Fibroblast of mammary gland (primary cell): Measurements from ENCODE around the gene BICD2.

Experiments
- DNase-seq: peaks from one replicate; pipeline ENCODE4 v3.0.0-alpha.2; 2010; ENCODE audit warnings: low read depth
- H3K4me3 ChIP-seq: 2 replicates; pipeline ENCODE4 v1.5.1; 2011; ENCODE audit warnings: low read depth, mild to moderate bottlenecking, low read length, moderate library complexity; ENCODE audit not compliant: control insufficient read depth
- TF ChIP-seq, protein P1 (sequence below): conservative IDR thresholded peaks from 2 replicates; pipeline ENCODE4 v1.5.1; 2011; ENCODE audit warnings: low read depth, low read length, inconsistent platforms; ENCODE audit not compliant: control insufficient read depth, insufficient read depth

BICD2 gene

DNA sequence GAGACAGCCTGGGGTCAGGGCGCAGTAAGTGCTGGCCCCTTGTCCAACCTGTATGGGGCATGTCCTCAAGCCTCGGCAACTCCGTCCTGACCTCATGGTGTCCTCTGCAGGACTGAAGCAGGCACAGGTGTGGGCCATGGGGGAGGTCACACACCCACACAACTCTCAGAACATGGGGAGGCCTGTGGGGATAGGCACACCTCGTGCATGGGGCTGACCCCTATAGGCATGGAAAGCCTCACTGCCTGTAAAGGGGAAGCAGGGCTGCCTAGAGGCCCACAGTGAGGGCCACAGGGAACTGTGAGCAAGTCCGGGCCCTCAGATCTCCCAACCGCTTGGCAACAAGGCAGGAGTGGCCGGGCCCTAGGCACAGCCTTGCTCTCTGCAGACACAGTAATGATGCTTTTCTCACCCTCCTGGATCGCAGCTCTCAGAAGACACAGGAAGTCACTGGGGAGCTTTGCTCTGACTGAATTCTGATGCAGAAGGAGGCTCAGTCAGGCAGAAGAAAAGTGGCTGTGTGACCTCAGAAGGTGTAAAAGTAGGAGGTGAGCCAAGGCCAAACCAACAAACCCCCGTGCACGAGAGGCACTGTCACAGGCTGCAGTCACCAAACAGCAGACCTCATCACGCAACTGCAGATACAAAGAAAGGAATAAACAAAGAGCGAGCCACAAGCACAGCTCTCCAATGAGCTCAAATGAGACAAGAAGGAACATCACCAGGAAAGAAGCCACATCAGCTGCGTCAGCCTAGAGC lies 100.1 kb downstream of the BICD2 start:
- no peak overlapping the region for H3K4me3 ChIP-seq
- no peak for DNase-seq
- TF ChIP-seq, protein P1, sequence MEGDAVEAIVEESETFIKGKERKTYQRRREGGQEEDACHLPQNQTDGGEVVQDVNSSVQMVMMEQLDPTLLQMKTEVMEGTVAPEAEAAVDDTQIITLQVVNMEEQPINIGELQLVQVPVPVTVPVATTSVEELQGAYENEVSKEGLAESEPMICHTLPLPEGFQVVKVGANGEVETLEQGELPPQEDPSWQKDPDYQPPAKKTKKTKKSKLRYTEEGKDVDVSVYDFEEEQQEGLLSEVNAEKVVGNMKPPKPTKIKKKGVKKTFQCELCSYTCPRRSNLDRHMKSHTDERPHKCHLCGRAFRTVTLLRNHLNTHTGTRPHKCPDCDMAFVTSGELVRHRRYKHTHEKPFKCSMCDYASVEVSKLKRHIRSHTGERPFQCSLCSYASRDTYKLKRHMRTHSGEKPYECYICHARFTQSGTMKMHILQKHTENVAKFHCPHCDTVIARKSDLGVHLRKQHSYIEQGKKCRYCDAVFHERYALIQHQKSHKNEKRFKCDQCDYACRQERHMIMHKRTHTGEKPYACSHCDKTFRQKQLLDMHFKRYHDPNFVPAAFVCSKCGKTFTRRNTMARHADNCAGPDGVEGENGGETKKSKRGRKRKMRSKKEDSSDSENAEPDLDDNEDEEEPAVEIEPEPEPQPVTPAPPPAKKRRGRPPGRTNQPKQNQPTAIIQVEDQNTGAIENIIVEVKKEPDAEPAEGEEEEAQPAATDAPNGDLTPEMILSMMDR: no peak

DNA sequence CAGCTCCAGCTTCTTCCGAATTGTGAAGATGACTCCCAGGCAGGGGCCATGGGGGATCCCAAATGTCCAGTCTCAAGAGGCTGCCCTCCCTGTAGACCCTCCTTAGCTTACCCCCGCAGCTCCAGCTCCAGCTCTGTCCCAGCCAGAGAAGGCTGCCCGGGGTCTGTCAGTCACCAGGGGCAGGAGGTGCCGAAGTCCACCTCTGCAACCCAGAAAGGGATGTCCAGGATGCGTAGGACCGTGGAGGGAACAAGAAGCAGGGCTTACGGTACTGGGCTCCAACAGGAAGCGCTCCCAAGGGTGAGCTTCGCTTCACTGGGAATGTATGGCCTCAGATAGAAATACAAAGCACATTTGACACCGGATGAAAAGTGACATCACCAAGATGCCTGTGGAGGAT lies 100.7 kb downstream of the BICD2 start:
- no peak for DNase-seq
- TF ChIP-seq, protein P1: no peak
- no peak overlapping the region for H3K4me3 ChIP-seq

DNA sequence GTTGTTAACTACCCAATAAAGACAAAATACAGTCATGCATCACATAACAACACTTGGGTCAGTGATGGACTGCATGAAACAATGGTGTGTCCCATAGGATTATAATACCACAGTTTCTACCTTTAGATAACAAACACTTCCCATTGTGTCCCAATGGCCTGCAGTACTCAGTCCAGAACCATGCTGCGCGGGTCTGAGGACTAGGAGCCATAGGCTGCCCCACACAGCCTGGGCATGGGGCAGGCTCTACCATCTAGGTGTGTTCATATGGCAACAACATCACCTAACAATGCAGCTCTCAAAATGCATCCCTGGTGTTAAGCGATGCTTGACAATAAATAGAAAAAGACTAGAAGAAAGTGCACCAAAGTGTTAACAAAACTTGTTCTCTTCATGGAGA lies 101.5 kb downstream of the BICD2 start:
- no peak overlapping the region for H3K4me3 ChIP-seq
- DNase-seq: no peak
- TF ChIP-seq, protein P1: no peak

- DNase-seq: no peak
- TF ChIP-seq, protein P1: no peak
- no peak overlapping the region for H3K4me3 ChIP-seq
Observed at GRCh38 chr9:92661743-92662142, 102.9 kb downstream of the BICD2 start.
